HL-60 (cell line): ENCODE measurements around the gene NBL1.

Source experiments
- DNase-seq, 2 experiments: peaks; one replicate each; pipeline ENCODE4 v3.0.0-alpha.2; 2010 to 2020; ENCODE audit warnings: low read depth in 1 of 2, low spot score in 1 of 2
- H3K27ac ChIP-seq: fragments of 250-450 bp; sonication (Bioruptor Pico); replicated peaks from 2 replicates; pipeline ENCODE4 v1.5.1; 2020; ENCODE audit warnings: mild to moderate bottlenecking, moderate library complexity
- H3K27me3 ChIP-seq: fragments of 250-450 bp; sonication (Bioruptor Pico); 2 replicates; pipeline ENCODE4 v1.5.1; 2021; ENCODE audit warnings: mild to moderate bottlenecking, moderate library complexity; ENCODE audit not compliant: insufficient read depth, poor library complexity, severe bottlenecking
- H3K4me3 ChIP-seq: replicated peaks from 2 replicates; pipeline ENCODE4 v1.5.1; 2011; ENCODE audit warnings: mild to moderate bottlenecking, control low read depth, low read length; ENCODE audit not compliant: insufficient read depth
- GABPA ChIP-seq: IDR thresholded peaks from 2 replicates; pipeline ENCODE4 v1.6.1; 2012; ENCODE audit warnings: low read depth
- POLR2AphosphoS5 ChIP-seq: IDR thresholded peaks from 2 replicates; pipeline ENCODE4 v1.6.1; 2012; ENCODE audit warnings: low read depth
- SPI1 ChIP-seq: IDR thresholded peaks from 2 replicates; pipeline ENCODE4 v1.6.1; 2012; ENCODE audit warnings: low read depth, mild to moderate bottlenecking, borderline replicate concordance
- TF ChIP-seq, protein P1 (sequence below): IDR thresholded peaks from 2 replicates; pipeline ENCODE4 v1.6.1; 2012; ENCODE audit warnings: low read depth; ENCODE audit not compliant: insufficient replicate concordance
- TF ChIP-seq, protein P2 (sequence below): IDR thresholded peaks from one replicate; pipeline ENCODE4 v1.5.1; 2011; ENCODE audit warnings: low read length, control low read depth, inconsistent platforms; ENCODE audit not compliant: insufficient read depth

NBL1 gene

DNA sequence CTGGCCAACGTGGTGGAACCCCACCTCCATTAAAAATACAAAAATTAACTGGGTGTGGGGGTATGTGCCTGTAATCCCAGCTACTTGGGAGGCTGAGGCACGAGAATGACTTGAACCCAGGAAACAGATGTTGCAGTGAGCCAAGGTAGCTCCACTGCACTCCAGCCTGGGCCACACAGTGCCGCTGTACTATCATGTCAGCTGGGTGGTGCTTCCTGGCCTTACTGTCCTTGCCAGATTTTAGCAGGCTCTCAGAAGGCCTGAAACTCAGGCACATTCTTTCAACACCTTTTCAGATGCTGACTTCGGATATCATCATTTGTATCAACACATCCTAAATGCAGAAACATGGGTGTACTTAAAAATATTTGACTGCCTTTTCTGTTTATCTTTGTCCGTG lies 31.6 kb upstream of the NBL1 start:
- no peaks in the 10 kb centered on the region for H3K27me3 ChIP-seq
- H3K4me3 ChIP-seq, result no peak overlapping the region
- no peak for DNase-seq
- no peak overlapping the region for H3K27ac ChIP-seq
- TF ChIP-seq SPI1 (no peak), GABPA (no peak), POLR2AphosphoS5 (no peak)
- TF ChIP-seq, protein P1, sequence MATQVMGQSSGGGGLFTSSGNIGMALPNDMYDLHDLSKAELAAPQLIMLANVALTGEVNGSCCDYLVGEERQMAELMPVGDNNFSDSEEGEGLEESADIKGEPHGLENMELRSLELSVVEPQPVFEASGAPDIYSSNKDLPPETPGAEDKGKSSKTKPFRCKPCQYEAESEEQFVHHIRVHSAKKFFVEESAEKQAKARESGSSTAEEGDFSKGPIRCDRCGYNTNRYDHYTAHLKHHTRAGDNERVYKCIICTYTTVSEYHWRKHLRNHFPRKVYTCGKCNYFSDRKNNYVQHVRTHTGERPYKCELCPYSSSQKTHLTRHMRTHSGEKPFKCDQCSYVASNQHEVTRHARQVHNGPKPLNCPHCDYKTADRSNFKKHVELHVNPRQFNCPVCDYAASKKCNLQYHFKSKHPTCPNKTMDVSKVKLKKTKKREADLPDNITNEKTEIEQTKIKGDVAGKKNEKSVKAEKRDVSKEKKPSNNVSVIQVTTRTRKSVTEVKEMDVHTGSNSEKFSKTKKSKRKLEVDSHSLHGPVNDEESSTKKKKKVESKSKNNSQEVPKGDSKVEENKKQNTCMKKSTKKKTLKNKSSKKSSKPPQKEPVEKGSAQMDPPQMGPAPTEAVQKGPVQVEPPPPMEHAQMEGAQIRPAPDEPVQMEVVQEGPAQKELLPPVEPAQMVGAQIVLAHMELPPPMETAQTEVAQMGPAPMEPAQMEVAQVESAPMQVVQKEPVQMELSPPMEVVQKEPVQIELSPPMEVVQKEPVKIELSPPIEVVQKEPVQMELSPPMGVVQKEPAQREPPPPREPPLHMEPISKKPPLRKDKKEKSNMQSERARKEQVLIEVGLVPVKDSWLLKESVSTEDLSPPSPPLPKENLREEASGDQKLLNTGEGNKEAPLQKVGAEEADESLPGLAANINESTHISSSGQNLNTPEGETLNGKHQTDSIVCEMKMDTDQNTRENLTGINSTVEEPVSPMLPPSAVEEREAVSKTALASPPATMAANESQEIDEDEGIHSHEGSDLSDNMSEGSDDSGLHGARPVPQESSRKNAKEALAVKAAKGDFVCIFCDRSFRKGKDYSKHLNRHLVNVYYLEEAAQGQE, result no peak
- TF ChIP-seq, protein P2, sequence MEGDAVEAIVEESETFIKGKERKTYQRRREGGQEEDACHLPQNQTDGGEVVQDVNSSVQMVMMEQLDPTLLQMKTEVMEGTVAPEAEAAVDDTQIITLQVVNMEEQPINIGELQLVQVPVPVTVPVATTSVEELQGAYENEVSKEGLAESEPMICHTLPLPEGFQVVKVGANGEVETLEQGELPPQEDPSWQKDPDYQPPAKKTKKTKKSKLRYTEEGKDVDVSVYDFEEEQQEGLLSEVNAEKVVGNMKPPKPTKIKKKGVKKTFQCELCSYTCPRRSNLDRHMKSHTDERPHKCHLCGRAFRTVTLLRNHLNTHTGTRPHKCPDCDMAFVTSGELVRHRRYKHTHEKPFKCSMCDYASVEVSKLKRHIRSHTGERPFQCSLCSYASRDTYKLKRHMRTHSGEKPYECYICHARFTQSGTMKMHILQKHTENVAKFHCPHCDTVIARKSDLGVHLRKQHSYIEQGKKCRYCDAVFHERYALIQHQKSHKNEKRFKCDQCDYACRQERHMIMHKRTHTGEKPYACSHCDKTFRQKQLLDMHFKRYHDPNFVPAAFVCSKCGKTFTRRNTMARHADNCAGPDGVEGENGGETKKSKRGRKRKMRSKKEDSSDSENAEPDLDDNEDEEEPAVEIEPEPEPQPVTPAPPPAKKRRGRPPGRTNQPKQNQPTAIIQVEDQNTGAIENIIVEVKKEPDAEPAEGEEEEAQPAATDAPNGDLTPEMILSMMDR, result no peak

DNA sequence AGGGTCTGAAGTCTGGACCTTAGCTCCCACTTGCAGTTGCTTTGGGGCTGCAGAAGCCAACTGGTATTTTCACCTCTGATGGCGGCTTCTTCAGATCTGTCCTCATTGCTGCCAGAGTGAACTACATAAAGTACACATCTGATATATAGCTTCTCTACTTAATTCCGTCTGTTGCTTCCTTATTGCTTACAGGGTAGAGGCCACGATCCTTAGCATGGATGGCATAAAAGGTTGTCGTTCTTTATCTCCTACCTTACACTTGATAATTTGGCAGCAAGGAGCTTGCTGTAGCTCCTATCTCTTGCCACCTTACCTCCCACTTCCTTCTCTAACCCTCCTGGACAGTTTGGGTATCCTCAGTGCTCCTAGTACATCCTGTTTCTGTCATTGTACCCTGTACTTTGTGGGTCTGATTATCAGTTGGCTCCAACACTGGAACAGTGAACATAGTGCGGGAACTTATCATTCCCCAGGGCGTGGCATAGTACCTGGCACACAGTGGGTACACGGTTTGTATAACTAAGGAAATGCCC lies 30.9 kb upstream of the NBL1 start:
- Histone ChIP-seq H3K27me3 (no peaks in the 10 kb centered on the region), H3K4me3 (no peak overlapping the region), H3K27ac (no peak overlapping the region)
- TF ChIP-seq POLR2AphosphoS5 (no peak), SPI1 (no peak), GABPA (no peak)
- TF ChIP-seq, protein P2, result no peak
- TF ChIP-seq, protein P1, result no peak
- no peak for DNase-seq

DNA sequence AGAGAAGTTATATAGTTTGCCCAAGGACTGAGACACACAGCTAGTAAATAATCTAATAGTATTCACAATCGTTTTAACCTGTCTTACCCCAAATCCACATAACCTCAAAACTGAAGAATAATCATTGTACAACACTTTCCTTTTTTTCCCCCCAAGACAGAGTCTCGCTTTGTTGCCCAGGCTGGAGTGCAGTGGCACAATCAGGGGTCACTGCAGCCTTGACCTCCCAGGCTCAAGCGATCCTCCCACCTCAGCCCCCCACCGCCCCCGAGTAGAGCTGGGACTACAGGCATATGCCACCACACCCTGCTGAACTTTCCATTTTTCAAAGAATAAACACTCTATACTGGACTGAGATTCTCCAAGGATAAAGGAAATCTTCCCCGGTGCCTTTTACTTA lies 28.7 kb upstream of the NBL1 start:
- TF ChIP-seq SPI1 (no peak), POLR2AphosphoS5 (no peak), GABPA (no peak)
- TF ChIP-seq, protein P2, result no peak
- TF ChIP-seq, protein P1, result no peak
- no peak overlapping the region for H3K27ac ChIP-seq
- no peak overlapping the region for H3K4me3 ChIP-seq
- DNase-seq, result no peak
- no peaks in the 10 kb centered on the region for H3K27me3 ChIP-seq
